MG63 (cell line): Measurements from ENCODE around the gene VWA5B1. TPM values are rescaled to one million over a fixed set of nuclear protein-coding genes. Genes with fewer than 3 reads are reported as not detected.
"Not testable (repeated sequence)": the region's sequence is repeated elsewhere in the genome, so short reads cannot be mapped to it uniquely, and the experiment has no call there.

Experiments
- DNase-seq: peaks from one replicate; pipeline ENCODE4 v3.0.0-alpha.2; 2020
- H3K27me3 ChIP-seq: fragments of 250-450 bp; sonication (Bioruptor Pico); 2 replicates; pipeline ENCODE4 v1.5.1; 2020; ENCODE audit warnings: mild to moderate bottlenecking, moderate library complexity
- H3K36me3 ChIP-seq: fragments of 250-450 bp; sonication (Bioruptor Pico); 2 replicates; pipeline ENCODE4 v1.5.1; 2020; ENCODE audit warnings: mild to moderate bottlenecking, moderate library complexity
- H3K4me3 ChIP-seq: fragments of 250-450 bp; sonication (Bioruptor Pico); 2 replicates; pipeline ENCODE4 v1.5.1; 2020; ENCODE audit warnings: mild to moderate bottlenecking, moderate library complexity
- H3K9me3 ChIP-seq: fragments of 250-450 bp; sonication (Bioruptor Pico); 2 replicates; pipeline ENCODE4 v1.5.1; 2020; ENCODE audit warnings: mild to moderate bottlenecking, moderate library complexity
- total RNA-seq: library from RNA; depleted of rRNA; stranded (reverse); fragments of >200 nt; shearing (Covaris generic); gene quantifications from 2 replicates; pipeline ENCODE4 v1.2.3, GENCODE V29; 2014; ENCODE audit warnings: low replicate concordance

Gene VWA5B1
- total RNA-seq, 1 experiment from 2014 or later: not detected

DNA sequence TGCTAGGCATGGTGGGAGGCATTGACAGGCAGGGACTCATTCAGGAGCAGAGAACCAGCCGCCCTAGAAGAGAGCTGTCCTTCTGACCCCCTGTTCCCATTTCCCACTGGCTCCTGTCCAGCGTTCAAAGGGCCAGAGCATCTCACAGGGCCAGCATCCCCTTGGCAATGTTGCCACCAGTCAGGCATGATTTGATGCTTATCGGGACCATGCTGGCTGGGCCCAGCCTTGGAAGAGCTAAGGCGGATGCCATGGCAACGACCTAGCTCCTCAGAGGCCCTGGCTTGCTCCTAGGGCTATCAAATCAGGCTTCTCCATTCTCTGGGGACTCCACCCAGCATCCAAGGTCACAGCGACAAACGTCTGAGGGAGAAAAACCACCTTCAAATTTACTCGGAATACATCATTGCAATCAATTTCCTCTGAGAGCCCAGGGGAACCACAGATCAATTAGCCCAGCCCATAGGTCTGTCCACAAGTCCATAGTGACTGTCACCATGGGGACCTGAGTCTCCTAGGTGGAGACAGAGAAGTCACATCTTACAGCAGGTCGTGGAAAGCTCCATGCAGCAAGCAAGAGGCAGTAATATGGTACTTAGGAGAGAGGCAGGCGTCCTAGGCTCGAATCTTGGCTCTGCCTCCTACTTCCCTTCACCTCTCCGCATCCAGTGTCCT, 14.1 kb upstream of the VWA5B1 start:
- H3K4me3 ChIP-seq: no peak overlapping the region
- no peaks in the 10 kb centered on the region for H3K27me3 ChIP-seq
- H3K9me3 ChIP-seq: no peaks in the 10 kb centered on the region
- no peak for DNase-seq
- H3K36me3 ChIP-seq: no peaks in the 10 kb centered on the region

GRCh38 chr1:20278692-20279130, 12.0 kb upstream of the VWA5B1 start:
- Histone ChIP-seq H3K36me3 (no peaks in the 10 kb centered on the region), H3K9me3 (no peaks in the 10 kb centered on the region), H3K27me3 (no peaks in the 10 kb centered on the region), H3K4me3 (no peak overlapping the region)
- DNase-seq: no peak

GRCh38 chr1:20279509-20279908, 11.2 kb upstream of the VWA5B1 start:
- H3K9me3 ChIP-seq: no peaks in the 10 kb centered on the region
- no peaks in the 10 kb centered on the region for H3K27me3 ChIP-seq
- peak; percentile 62 for DNase-seq
- no peaks in the 10 kb centered on the region for H3K36me3 ChIP-seq
- no peak overlapping the region for H3K4me3 ChIP-seq

- Histone ChIP-seq H3K9me3 (no peaks in the 10 kb centered on the region), H3K36me3 (no peaks in the 10 kb centered on the region), H3K4me3 (no peak overlapping the region), H3K27me3 (no peaks in the 10 kb centered on the region)
- no peak for DNase-seq
These were observed 10.3 kb upstream of the VWA5B1 start for GRCh38 chr1:20280341-20280740.

DNA sequence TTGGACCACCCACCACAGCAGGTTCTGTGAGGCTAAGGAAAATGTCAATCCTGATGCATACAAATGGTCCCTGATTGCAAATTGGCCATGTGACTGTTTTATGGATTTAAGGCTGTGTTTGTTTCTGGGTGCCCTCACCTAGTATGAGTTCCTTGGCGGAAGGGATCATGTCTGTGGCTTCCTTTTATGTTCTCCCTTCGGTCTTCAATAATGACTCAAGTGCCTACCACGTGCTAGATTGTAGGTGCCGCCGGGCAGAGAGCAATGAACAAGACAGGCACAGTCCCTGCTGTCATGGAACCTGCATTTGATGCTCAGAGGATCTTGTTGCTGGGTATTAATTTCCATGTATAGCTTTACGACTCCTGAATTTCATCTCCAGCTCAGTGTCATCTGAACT, 9.8 kb upstream of the VWA5B1 start:
- no peak overlapping the region for H3K4me3 ChIP-seq
- no peaks in the 10 kb centered on the region for H3K36me3 ChIP-seq
- DNase-seq: no peak
- H3K9me3 ChIP-seq: 0 out of 2 replicates have a peak, but pooled peaks cover 2% of the 10 kb centered on the region
- H3K27me3 ChIP-seq: no peaks in the 10 kb centered on the region

DNA sequence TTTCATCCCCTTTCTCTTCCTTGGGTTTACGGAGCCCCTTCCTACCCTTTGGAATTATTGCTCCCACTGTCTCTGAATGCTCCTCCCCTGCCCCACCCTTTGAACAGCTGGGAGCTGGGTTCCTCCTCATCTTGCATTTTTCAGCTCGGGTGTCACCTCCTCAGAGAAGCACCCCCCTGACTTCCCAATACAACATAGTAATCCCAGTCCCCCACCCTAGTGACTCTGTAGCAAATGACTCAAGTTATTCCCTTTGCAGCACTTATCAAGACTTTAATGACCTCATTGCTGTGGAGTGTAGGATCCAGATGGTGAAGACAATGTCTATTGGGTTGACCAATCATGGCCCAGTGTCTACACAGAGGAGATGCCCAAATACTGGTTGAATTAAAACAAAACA, 8.9 kb upstream of the VWA5B1 start:
- Histone ChIP-seq H3K9me3 (0 out of 2 replicates have a peak, but pooled peaks cover 2% of the 10 kb centered on the region), H3K4me3 (no peak overlapping the region), H3K27me3 (no peaks in the 10 kb centered on the region), H3K36me3 (no peaks in the 10 kb centered on the region)
- peak; percentile 52 for DNase-seq

GRCh38 chr1:20282533-20282932, 8.1 kb upstream of the VWA5B1 start:
- H3K36me3 ChIP-seq: no peaks in the 10 kb centered on the region
- no peak for DNase-seq
- no peak overlapping the region for H3K4me3 ChIP-seq
- H3K9me3 ChIP-seq: 0 out of 2 replicates have a peak, but pooled peaks cover 2% of the 10 kb centered on the region
- H3K27me3 ChIP-seq: no peaks in the 10 kb centered on the region

DNA sequence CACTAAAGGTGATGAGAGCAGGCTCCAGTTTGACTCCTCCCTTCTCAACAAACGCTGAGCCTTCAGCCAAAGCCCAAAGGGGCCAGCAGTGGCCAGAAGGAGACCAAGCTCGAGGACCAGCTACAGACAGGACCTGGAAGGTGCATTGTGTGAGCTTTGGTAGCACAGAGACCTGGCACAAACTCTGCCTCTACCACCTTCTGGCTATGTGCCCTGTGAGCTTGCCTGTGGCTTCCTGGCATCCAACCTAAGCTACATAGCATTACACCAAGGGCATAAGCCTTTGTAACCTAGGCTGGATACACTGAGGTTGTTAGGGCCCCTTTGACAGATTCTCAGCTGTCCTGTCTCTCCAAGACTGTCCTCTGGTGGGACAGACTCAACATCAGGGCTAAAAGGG, 6.6 kb upstream of the VWA5B1 start:
- Histone ChIP-seq H3K4me3 (no peak overlapping the region), H3K9me3 (0 out of 2 replicates have a peak, but pooled peaks cover 2% of the 10 kb centered on the region), H3K27me3 (no peaks in the 10 kb centered on the region), H3K36me3 (no peaks in the 10 kb centered on the region)
- no peak for DNase-seq

DNA sequence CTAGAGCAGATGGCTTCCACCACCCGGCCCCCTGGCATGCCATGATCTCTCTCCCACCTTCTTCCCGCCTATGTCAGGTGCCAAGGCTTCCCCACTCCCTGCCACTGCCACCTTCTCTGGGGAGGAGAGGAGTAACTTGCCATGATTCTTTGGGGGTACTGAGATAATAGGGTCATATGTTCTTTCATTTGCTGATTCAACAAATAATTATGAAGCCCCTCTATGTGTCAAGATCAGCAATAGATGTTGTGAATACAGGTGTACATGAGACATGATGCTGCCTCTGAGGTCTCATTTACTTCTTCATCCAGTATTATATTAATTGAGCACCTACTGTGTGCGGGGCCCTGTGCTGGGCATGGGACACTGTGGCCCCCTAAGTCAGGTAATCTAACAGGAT, 6.0 kb upstream of the VWA5B1 start:
- Histone ChIP-seq H3K27me3 (no peaks in the 10 kb centered on the region), H3K36me3 (no peaks in the 10 kb centered on the region), H3K9me3 (0 out of 2 replicates have a peak, but pooled peaks cover 2% of the 10 kb centered on the region), H3K4me3 (no peak overlapping the region)
- DNase-seq: no peak

GRCh38 chr1:20285510-20285909, 5.2 kb upstream of the VWA5B1 start:
- H3K36me3 ChIP-seq: no peaks in the 10 kb centered on the region
- H3K9me3 ChIP-seq: 0 out of 2 replicates have a peak, but pooled peaks cover 2% of the 10 kb centered on the region
- DNase-seq: no peak

GRCh38 chr1:20287696-20288095, 3.0 kb upstream of the VWA5B1 start:
- not testable (repeated sequence) for H3K9me3 ChIP-seq, H3K4me3 ChIP-seq, H3K36me3 ChIP-seq, DNase-seq, H3K27me3 ChIP-seq

More at GRCh38 chr1:20285510-20285909, 5.2 kb upstream of the VWA5B1 start:
- Histone ChIP-seq H3K27me3 (no peaks in the 10 kb centered on the region), H3K4me3 (no peak overlapping the region)

DNA sequence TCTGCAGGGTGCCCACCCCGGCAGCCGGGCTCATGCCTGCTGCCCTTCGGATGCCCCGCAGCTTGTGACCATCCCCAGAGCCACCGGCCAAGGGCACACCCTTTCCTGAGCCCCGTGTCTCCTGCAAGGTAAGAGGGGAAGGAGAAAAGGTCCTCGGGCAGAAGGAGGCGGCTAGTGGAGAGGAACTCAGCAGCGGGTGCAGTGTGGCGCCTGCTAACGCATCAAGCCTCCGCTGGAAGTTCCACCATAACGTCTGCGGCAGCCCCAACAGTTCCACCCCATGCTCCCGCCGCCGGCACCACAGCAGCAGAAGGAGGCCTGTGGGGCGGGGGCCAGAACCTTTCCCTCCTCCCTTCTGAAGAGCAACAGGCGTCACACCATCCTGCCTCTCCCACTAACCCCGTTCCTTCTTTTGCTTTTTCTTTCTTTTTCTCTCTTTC, 990 bp downstream of the VWA5B1 start:
- no peaks in the 10 kb centered on the region for H3K27me3 ChIP-seq
- H3K4me3 ChIP-seq: no peak overlapping the region
- no peaks in the 10 kb centered on the region for H3K9me3 ChIP-seq
- no peak for DNase-seq
- no peaks in the 10 kb centered on the region for H3K36me3 ChIP-seq

DNA sequence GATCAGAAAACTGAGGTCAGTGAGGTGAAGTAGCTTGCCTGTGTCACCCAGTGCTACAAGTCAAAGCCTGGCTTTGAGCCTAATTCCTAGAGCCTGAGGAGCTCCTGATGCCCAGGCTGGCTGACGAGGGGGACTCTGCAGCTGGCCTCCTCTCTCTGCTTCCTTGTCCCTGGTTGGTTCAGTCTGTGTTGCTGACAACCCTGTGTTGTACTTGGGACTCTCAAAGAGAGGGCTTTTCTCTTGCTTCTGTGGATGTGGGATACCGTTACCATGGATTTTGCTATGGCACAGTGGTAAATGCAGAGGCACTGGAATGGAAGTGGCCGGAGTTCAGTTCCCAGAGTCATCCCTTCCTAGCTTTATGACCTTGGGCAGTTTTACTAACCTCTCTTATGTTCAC, 8.0 kb downstream of the VWA5B1 start:
- Histone ChIP-seq H3K9me3 (no peaks in the 10 kb centered on the region), H3K27me3 (no peaks in the 10 kb centered on the region), H3K4me3 (no peak overlapping the region), H3K36me3 (no peaks in the 10 kb centered on the region)
- no peak for DNase-seq

DNA sequence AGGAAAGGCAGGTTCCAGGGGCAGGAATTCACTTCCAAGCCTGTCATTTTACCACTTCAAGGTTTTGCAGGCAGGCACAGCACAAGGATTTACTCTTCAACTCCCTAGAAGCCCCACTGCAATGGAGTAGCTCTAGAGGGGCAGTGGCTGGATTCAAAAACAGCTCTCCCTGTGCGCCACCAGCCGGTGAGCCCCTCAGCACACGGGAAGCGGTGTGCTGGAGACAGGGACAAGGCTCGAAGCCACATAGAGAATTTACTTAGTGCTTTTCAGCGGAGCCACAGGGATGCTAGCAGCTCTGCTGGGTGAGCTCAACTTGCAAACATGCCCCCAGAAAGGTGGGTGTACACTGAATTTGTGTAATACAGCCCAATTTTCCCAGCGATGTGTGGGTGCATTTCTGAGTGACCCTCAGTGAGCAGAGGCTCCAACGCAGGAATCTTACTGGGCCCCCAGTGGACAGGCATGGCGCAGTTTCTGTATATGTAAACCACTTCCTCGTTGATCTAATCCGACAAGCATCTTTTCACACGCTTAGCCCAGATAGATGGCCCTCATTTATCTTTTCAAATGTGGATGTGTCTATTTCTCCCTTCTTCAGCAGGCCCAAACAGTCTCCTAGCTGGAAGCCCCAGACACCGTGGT, 10.9 kb downstream of the VWA5B1 start:
- H3K27me3 ChIP-seq: no peaks in the 10 kb centered on the region
- H3K36me3 ChIP-seq: no peaks in the 10 kb centered on the region
- DNase-seq: no peak
- H3K4me3 ChIP-seq: no peak overlapping the region
- no peaks in the 10 kb centered on the region for H3K9me3 ChIP-seq

DNA sequence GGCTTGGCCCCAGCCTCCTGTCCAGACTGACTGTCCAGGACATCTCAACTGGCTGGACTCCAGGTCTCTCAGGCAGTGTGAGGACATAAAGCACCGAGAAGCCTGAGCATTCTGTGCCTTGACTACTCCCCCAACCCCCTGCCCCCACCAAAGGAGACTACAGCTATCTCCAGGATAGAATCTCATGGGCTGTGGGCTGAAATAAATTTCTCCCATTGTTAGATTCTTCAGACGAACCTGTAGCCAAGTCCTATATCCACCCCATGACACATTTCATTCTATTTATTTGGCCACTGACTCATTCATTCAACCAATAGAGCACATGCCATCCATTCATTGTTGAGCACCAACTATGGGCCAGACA, 11.4 kb downstream of the VWA5B1 start:
- Histone ChIP-seq H3K36me3 (no peaks in the 10 kb centered on the region), H3K4me3 (no peak overlapping the region), H3K9me3 (no peaks in the 10 kb centered on the region), H3K27me3 (no peaks in the 10 kb centered on the region)
- DNase-seq: peak; percentile 18

DNA sequence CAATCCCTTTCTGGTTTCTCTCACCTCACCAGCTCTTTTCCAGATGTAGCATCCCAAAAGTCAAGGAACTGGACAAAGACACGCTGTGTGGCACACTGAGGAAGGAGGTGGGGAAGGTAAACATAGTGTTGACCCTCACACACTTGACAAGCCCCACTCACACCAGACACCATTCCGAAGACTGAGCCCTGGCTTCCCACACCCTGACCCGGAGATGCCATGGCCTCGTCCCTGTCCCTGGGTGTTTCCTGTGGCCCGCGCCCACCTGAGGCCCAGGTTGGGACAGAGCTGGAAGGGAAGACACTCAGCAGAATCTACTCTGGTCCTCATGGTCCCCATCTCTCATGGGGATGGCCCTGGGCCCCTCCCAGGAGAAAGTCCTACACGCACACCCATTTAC, 16.4 kb downstream of the VWA5B1 start:
- H3K9me3 ChIP-seq: no peaks in the 10 kb centered on the region
- DNase-seq: no peak
- no peak overlapping the region for H3K4me3 ChIP-seq

GRCh38 chr1:20308569-20308968, 17.9 kb downstream of the VWA5B1 start:
- DNase-seq: no peak
- no peak overlapping the region for H3K4me3 ChIP-seq
- H3K27me3 ChIP-seq: no peaks in the 10 kb centered on the region
- no peaks in the 10 kb centered on the region for H3K36me3 ChIP-seq
- no peaks in the 10 kb centered on the region for H3K9me3 ChIP-seq

More for the DNA sequence above, 16.4 kb downstream of the VWA5B1 start:
- no peaks in the 10 kb centered on the region for H3K27me3 ChIP-seq
- no peaks in the 10 kb centered on the region for H3K36me3 ChIP-seq

DNA sequence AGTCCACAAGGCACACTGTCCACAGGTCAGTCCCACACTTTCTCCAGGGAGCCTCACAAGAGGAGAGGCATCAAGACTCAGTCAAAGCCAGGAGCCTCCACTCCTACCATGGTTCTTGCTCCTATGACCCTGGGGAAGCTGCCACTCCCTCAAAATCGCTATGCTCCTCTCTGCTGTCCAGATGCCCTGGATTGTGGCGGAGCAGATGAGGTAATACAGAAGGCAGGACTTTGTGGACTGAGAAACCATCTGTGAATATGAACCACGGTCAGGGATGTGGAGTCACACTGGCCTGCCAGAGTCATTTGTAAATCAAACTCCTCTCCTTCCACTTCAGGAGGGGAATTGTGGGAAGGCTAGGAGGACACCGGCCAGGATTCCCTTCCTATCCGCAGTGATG, 20.6 kb downstream of the VWA5B1 start:
- Histone ChIP-seq H3K4me3 (no peak overlapping the region), H3K36me3 (no peaks in the 10 kb centered on the region), H3K27me3 (no peaks in the 10 kb centered on the region), H3K9me3 (no peaks in the 10 kb centered on the region)
- no peak for DNase-seq
